Non-pigmented ciliary epithelial cell (primary cell): Measurements from ENCODE around the gene SNX32.

Source experiments
- DNase-seq: peaks from one replicate; pipeline ENCODE4 v3.0.0-alpha.2; 2010; ENCODE audit warnings: low read depth

Gene SNX32

DNA sequence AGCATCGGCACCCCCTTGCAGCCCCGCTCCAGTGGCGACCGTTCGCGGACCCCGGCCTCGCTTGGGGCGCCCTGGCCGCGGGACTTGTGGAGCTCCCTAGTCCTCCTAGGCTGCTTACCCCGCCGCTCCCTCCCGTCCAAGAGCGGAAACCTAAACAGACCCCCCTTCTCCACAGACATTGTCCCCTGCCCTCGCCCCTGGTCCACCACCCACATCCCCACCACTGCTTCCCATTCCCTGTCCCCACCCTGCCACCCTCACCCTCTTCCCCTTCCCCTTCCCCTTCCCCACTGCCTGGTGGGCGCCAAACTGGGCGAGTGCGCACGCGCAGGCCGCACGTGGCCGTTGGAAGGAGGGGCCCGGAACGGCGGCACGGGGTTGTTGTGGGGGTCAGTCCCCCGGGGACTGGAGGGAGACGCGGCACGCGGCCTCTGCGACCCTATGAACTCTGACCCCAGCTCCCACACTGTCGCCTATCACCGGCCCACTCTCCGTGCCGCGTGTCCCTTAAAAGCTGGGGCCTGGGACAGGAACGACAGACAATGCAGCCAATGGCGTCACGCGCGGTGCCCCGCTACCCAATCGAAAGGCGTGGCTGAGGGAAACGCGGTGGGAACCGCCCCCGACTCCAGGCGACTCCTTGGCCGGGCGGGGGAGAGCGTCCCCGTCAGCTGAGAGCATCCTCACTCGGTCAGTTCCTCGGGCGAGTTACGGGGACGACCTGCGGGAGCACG is at the start of gene SNX32:
SNX32 (plus strand) TSS at position 667 of the 734 bp plus-strand sequence. CDS start 103 bp downstream, outside the sequence.
- peak; percentile 59 for DNase-seq

DNA sequence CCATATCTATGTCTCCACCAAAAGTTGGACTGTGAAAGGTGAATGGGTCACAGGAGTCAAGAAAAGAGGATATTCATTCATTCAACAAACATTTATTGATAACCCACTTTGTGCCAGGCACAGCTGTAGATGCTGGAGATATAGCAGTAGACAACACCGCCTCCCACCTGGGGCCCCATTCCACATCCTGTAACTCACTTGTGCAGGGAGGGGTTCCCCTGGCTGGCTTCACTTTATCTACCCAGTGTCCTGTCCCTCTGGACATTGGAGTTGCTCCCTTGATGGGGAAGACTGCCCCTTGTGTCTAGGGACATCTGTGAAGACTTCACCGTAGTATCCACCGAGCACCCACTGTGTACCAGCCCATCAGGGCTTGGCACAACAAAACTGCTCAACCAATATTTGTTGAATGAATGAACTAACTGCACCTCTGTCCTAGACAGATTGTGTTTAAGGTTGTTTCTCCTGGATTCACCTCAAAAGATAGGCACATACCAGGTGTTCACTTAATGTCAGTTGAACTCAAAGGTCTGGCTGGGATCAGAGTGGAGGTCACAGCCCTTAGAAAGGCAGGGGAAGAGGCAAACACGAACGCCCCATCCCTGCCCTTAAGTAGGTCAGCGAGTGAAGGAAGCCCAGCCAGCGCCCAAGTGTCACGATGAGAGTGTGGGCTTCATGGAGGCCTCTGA is 48.3 kb upstream of the SNX32 start:
- DNase-seq, result no peak

- no peak for DNase-seq
These were observed 47.6 kb upstream of the SNX32 start for GRCh38 chr11:65786008-65786785.

GRCh38 chr11:65786786-65787636 is 46.8 kb upstream of the SNX32 start, which contains the start of gene OVOL1:
OVOL1 (plus strand) TSS chr11:65787063; CDS start chr11:65787374, 311 bp downstream.
- DNase-seq, result no peak

DNA sequence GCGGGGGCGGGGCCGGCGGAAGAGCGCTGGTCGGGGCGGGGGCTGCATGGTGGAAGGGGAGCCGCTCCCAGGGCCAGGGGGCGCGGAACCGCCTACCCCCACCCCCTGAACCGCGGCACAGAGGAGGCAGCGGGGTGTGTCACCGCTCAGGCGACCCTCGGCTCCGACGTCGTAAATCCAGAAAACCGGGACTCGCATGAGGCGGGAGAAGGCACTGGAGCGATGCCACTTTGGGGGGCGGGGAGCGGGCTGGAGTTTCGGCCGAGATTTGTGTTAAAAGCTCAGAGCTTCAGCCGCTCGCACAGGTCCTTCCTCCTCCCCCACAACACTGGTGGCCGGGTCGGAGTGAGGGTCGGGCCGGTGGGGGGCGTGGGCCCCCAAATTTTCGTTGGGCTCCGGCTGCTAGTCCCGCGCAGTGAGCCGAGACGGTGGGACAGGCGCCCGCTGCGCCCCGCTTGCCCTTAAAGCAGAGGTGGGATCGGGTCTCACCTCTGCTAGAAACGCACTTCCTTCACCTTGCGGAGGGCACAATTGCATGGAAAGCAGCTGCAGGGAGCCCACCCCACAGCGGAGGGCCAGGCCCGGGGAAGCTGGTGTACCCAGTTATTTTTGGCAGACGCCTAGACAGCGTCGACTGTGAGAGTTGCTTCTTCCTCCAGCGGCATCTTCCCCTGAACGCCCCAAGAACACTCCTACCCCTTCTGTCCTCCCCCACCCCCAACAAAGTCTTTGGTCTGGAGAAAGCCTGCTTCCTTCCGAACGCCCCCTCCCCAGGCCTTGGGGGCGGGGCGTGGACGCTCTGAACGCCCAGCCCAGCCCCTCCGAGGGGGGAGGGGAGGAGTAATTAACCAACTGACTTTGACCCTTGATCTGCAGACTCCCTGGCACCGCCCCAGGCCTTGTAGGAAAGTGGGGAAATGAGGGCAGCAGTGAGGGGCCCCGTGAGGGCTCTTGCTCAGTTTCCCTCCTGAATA is 45.8 kb upstream of the SNX32 start:
- no peak for DNase-seq

- DNase-seq, result no peak
These were observed 44.9 kb upstream of the SNX32 start for GRCh38 chr11:65788821-65789220.

- no peak for DNase-seq
These were observed 44.3 kb upstream of the SNX32 start for GRCh38 chr11:65789230-65790103.

GRCh38 chr11:65790104-65790901 is 43.5 kb upstream of the SNX32 start:
- no peak for DNase-seq

GRCh38 chr11:65790902-65791650 is 42.7 kb upstream of the SNX32 start:
- no peak for DNase-seq

- no peak for DNase-seq
These were observed 42.0 kb upstream of the SNX32 start for GRCh38 chr11:65791719-65792213.

- no peak for DNase-seq
These were observed 41.3 kb upstream of the SNX32 start for GRCh38 chr11:65792456-65792855.

DNA sequence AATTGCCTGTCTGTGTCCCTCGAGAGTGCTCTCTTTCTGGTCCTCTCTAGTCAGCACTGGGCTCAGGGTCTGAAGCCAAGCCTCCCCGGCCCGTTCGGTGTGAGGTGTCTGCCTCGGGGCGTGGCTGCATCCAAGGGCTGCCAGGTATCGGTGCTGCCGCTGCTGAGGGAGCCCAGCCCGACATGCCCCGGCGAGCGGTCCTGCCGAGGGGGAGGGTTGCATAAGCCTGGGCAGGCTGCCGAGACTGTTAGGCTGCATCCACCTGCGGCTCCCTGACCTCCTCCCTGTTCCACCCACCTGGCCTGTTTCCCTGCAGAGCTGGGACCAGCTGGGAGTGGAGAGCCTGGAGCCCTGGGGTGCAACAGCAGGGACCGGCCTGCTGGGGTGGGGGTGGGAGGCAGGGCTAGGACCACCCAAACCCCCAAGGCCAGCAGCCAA is 40.6 kb upstream of the SNX32 start:
- DNase-seq, result no peak

DNA sequence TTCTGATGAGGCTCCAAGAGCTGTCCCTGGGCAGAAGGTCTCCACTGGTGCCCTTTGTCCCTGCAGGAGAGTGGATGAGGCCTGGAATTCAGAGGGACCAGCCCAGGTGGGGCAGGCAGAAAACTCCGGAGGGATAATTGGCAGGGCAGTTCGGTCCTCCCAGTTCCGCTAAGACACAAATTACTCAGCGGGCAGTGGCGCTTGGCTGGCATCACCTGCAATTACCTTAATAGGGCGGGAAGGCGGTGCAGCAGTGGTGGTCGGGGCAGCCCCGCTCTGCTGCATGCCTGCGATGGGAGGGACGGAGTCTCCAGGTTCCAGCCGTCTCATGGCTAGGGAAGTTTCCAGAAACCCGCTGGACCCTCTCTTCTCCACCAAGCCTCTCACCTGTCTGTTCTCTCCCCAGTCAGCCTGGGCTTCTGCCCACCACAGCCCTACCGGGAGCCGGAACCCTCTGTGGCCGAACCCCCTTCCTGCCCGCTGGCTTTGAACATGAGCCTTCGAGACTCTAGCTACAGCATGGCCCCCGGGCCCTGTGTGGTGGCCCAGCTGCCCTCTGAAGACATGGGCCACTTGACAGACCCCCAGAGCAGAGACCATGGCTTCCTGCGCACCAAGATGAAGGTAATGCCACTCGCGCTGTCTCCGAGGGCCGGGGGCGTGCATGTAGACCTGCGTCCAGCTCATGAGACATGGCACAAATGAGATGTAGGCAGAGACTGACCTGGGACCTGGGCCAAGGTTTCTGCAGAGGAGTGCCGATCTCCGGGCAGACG is 40.0 kb upstream of the SNX32 start:
- DNase-seq, result no peak

- DNase-seq, result no peak
These were observed 38.9 kb upstream of the SNX32 start for GRCh38 chr11:65794570-65795510.

DNA sequence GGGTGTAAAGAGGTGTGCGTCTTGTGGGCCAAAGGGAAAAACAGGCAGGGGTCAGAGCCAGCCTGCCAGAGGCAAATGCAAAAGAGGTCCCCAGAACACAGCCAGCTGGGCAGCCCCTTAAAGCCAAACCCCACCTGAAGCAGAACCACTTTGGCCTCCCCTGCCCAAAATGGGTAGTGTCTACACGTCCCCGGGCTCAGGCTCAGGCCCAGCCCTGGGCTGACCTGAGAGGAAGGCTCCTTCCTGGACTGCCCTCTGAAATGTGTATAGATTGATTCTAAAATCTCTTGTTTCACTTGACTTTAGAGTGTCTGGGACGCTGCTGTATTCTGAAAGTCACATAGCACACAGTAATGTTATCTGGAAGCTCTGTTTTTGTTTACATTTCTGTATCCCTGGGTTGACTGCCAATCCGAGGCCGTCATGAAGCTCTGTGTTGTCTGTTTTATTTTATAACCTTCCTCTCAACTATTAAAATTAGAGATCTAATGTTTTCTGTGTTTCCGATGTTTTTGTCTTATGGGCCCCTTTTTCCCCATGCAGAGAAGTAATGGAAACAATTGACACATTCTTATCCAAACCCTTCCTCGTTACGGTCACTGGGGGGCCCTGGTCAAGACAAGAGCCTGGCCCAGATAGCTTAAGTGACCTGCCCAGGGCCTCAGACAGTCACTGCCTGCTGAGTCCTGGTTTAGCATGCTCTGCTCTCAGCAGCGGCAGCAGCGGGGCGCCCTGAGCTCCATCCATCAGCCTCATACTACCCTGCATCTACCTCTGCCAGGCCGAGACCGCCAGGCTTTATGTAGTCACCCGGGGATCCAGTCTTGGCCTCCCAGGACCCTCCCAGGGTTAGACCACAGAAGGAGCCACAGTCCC is 36.8 kb upstream of the SNX32 start:
- DNase-seq, result no peak
